HAP-1 (cell line): ENCODE results near the gene CDC5L.

Experiments used
- DNase-seq, 2 experiments: peaks; one replicate each; pipeline ENCODE4 v3.0.0-alpha.2; 2016 to 2020; ENCODE audit warnings: low spot score in 2 of 2
- H3K27me3 ChIP-seq: fragments of 250-450 bp; sonication (Bioruptor Pico); 2 replicates; pipeline ENCODE4 v1.5.1; 2020; ENCODE audit warnings: low read depth, mild to moderate bottlenecking, moderate library complexity
- H3K36me3 ChIP-seq: fragments of 250-450 bp; sonication (Bioruptor Pico); replicated peaks from 2 replicates; pipeline ENCODE4 v1.5.1; 2020; ENCODE audit warnings: mild to moderate bottlenecking
- H3K4me1 ChIP-seq: fragments of 250-450 bp; sonication (Bioruptor Pico); 2 replicates; pipeline ENCODE4 v1.5.1; 2020; ENCODE audit warnings: mild to moderate bottlenecking
- H3K4me3 ChIP-seq: fragments of 250-450 bp; sonication (Bioruptor Pico); 2 replicates; pipeline ENCODE4 v1.5.1; 2020; ENCODE audit warnings: mild to moderate bottlenecking, moderate library complexity
- H3K9me3 ChIP-seq: fragments of 250-450 bp; sonication (Bioruptor Pico); 2 replicates; pipeline ENCODE4 v1.5.1; 2020; ENCODE audit warnings: mild to moderate bottlenecking, moderate library complexity
- in situ Hi-C: fragments of 300-500 bp; cut with MboI; formaldehyde crosslinking; loops from 3 replicates; pipeline ENCODE4 v1.14.3; 2020; ENCODE audit warnings: low sequenced_read_pairs, inconsistent platforms, mixed read lengths

The CDC5L gene

DNA sequence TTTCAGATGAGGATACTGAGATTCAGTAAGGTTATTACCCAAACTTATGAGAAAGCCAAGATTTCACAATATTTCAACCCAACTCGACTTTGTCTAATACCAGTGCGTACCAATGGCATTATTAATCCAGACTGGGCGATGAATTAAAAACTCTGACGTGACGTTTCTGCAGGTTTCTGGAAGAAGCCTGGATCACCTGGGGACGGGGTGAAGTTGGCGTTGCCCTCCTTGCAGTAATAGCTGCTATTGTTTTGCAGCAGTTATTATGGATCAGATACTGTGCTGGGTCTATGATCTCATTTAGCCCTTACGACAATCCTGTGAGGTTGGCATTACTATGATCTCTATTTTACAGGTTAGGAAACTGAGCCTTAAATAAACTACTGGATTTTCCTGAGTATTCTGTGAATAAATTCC lies 569 bp upstream of the CDC5L start:
- no peak for DNase-seq

GRCh38 chr6:44388135-44388487 lies 605 bp downstream of the CDC5L start:
- DNase-seq, result no peak
- H3K4me1 ChIP-seq, result peaks cover 15% of the 10 kb centered on the region
- H3K27me3 ChIP-seq, result no peaks in the 10 kb centered on the region
- H3K9me3 ChIP-seq, result no peaks in the 10 kb centered on the region
- peak overlapping the region; percentile 79 for H3K4me3 ChIP-seq
- peaks cover 20% of the 10 kb centered on the region for H3K36me3 ChIP-seq
- in situ Hi-C loops, result no loop called here

More for the DNA sequence above, 569 bp upstream of the CDC5L start:
- Histone ChIP-seq H3K36me3 (peaks cover 9% of the 10 kb centered on the region), H3K4me1 (peaks cover 15% of the 10 kb centered on the region), H3K9me3 (no peaks in the 10 kb centered on the region), H3K27me3 (no peaks in the 10 kb centered on the region), H3K4me3 (peak overlapping the region; percentile 79)
- in situ Hi-C loops, result no loop called here

DNA sequence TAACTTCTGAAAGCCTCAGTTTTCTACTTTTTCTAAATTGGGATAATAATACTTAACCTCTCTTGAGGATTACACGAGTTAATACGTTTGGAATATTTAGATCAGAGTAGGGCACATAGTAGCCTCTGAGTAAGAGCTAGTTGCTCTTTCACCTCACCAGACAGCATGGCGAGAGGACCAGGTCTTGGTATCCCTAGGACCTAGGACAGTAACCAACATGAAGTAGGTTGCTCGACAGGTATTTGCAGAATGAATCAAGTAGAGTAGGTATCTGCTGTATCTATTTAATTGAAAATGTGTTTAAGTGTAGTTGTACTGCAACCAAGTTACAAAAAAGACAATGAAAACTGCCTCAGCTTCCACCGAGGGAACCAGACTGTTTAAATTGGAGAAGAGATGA lies 1.4 kb downstream of the CDC5L start:
- DNase-seq, result no peak
- Histone ChIP-seq H3K36me3 (peaks cover 28% of the 10 kb centered on the region), H3K27me3 (no peaks in the 10 kb centered on the region), H3K9me3 (no peaks in the 10 kb centered on the region), H3K4me1 (peaks cover 15% of the 10 kb centered on the region), H3K4me3 (peak overlapping the region; percentile 79)
- in situ Hi-C loops, result no loop called here

GRCh38 chr6:44390158-44390683 lies 2.7 kb downstream of the CDC5L start:
- no peak for DNase-seq
- H3K9me3 ChIP-seq, result no peaks in the 10 kb centered on the region
- in situ Hi-C loops, result no loop called here

GRCh38 chr6:44395501-44395900 lies 8.0 kb downstream of the CDC5L start:
- in situ Hi-C loops, result no loop called here
- DNase-seq, result no peak
- peaks cover 79% of the 10 kb centered on the region for H3K36me3 ChIP-seq
- H3K4me1 ChIP-seq, result peaks cover 3% of the 10 kb centered on the region
- H3K27me3 ChIP-seq, result no peaks in the 10 kb centered on the region
- no peak overlapping the region for H3K4me3 ChIP-seq
- no peaks in the 10 kb centered on the region for H3K9me3 ChIP-seq

More at GRCh38 chr6:44390158-44390683, 2.7 kb downstream of the CDC5L start:
- H3K36me3 ChIP-seq, result peaks cover 38% of the 10 kb centered on the region
- no peaks in the 10 kb centered on the region for H3K27me3 ChIP-seq
- peaks cover 15% of the 10 kb centered on the region for H3K4me1 ChIP-seq
- H3K4me3 ChIP-seq, result no peak overlapping the region

GRCh38 chr6:44396968-44397367 lies 9.5 kb downstream of the CDC5L start:
- DNase-seq, result no peak
- Histone ChIP-seq H3K27me3 (no peaks in the 10 kb centered on the region), H3K36me3 (peaks cover 79% of the 10 kb centered on the region), H3K9me3 (no peaks in the 10 kb centered on the region), H3K4me3 (no peak overlapping the region), H3K4me1 (peaks cover 3% of the 10 kb centered on the region)
- in situ Hi-C loops, result no loop called here

GRCh38 chr6:44397424-44398164 lies 10.1 kb downstream of the CDC5L start:
- H3K36me3 ChIP-seq, result peaks cover 78% of the 10 kb centered on the region
- no peak overlapping the region for H3K4me3 ChIP-seq
- no peak for DNase-seq
- no peaks in the 10 kb centered on the region for H3K27me3 ChIP-seq
- H3K4me1 ChIP-seq, result peaks cover 3% of the 10 kb centered on the region
- in situ Hi-C loops, result no loop called here
- no peaks in the 10 kb centered on the region for H3K9me3 ChIP-seq

DNA sequence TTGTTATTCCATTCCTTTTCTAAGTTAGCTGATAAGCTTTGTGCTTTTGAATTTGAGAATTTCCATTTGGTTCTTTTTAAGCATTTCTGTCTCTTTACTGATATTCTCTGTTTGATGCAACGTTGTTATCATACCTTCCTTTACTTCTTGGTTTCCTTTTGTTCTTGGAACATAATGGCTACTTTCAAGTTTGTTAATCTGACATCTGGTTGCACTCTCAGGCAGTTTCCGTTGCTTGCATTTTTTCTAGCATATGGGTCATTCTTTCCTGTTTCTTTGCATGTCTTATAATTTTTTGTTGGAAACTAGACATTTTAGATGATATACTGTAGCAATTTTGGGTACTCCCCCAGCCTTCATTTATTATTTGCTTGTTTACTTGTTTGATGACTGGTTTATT lies 12.5 kb downstream of the CDC5L start:
- no peak overlapping the region for H3K4me3 ChIP-seq
- no peaks in the 10 kb centered on the region for H3K9me3 ChIP-seq
- DNase-seq, result no peak
- H3K27me3 ChIP-seq, result no peaks in the 10 kb centered on the region
- peaks cover 74% of the 10 kb centered on the region for H3K36me3 ChIP-seq
- H3K4me1 ChIP-seq, result peaks cover 3% of the 10 kb centered on the region
- in situ Hi-C loops, result no loop called here

DNA sequence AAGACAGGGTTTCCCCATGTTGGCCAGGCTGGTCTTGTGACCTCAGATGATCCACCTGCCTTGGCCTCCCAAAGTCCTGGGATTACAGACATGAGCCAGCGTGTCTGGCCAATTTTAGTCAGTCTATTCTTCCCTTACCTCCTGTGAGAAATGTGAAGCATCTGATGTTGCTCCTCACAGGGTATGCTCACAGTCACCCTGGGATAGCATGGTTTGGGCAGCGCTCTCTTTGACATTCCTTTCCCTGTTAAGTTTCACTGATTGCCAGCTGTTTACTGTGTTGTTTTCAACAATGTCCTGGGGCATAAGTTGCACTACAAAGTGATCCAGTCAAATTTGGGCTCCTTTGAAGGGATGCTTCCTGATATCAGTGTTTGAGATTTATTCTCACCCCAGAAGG lies 13.1 kb downstream of the CDC5L start:
- Histone ChIP-seq H3K4me3 (no peak overlapping the region), H3K9me3 (no peaks in the 10 kb centered on the region), H3K27me3 (no peaks in the 10 kb centered on the region), H3K36me3 (peaks cover 74% of the 10 kb centered on the region), H3K4me1 (peaks cover 3% of the 10 kb centered on the region; the same call in 1 of the 2 replicates)
- in situ Hi-C loops, result no loop called here
- DNase-seq, result no peak

DNA sequence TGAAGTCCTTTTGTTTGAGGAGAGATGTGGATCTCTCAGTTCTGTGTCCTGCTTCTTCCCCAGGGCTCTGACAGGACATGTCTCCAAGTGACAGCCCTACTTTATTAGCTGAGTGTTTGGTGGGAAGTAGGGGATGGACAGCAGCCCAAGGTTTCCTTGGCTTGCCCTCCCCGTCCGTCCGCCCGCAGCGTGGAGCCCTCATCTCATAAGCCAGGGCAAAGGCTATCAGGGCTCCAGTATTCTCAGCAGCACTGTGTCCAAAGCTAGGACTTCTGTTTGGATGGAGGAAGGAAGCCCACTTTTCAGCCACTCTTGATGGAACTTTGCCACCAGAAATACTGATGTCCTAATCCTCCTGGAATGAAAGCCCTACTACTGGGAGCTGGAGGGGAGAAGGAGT lies 13.6 kb downstream of the CDC5L start:
- peaks cover 71% of the 10 kb centered on the region for H3K36me3 ChIP-seq
- H3K4me3 ChIP-seq, result no peak overlapping the region
- no peaks in the 10 kb centered on the region for H3K9me3 ChIP-seq
- H3K4me1 ChIP-seq, result 0 out of 2 replicates have a peak, but pooled peaks cover under 1% of the 10 kb centered on the region
- in situ Hi-C loops, result no loop called here
- H3K27me3 ChIP-seq, result no peaks in the 10 kb centered on the region
- DNase-seq, result no peak

DNA sequence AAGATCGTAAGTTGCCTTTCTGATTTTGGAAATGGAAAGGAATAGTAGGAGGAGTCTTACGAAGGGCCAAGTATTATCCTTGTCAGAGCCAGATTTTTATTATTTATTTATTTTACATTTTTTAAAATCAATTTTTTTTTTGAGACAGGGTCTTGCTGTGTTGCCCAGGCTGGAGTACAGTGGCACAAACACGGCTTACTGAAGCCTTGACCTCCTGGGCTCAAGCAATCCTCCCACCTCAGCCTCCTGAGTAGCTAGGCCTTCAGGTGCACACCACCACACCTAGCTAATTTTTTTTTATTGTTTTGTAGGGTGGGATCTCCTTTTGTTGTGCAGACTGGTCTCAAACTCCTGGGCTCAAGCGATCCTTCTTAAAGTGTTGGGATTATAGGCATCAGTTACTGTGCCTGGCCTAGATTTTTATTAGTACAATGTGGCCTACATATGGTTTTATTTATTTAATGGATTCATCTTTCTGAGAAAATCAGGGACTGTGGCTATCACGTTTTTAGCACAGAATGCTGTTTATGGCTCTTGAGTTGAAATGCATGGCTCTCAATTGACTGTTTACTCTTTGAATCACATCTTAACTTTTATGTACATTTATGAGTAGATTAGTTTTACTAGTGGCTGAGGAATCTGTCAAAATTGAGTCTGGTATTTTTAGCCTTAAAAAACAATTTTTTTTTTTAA lies 16.7 kb downstream of the CDC5L start:
- in situ Hi-C loops, result no loop called here
- Histone ChIP-seq H3K4me1 (no peaks in the 10 kb centered on the region), H3K4me3 (no peak overlapping the region), H3K36me3 (peaks cover 73% of the 10 kb centered on the region), H3K27me3 (no peaks in the 10 kb centered on the region), H3K9me3 (no peaks in the 10 kb centered on the region)
- no peak for DNase-seq

- in situ Hi-C loops, result no loop called here
- Histone ChIP-seq H3K36me3 (peaks cover 78% of the 10 kb centered on the region), H3K27me3 (no peaks in the 10 kb centered on the region), H3K9me3 (no peaks in the 10 kb centered on the region), H3K4me3 (no peak overlapping the region), H3K4me1 (no peaks in the 10 kb centered on the region)
- no peak for DNase-seq
Measured at GRCh38 chr6:44404715-44405099, 17.2 kb downstream of the CDC5L start.

- in situ Hi-C loops, result no loop called here
- H3K9me3 ChIP-seq, result no peaks in the 10 kb centered on the region
- no peak for DNase-seq
- H3K4me3 ChIP-seq, result no peak overlapping the region
- H3K4me1 ChIP-seq, result no peaks in the 10 kb centered on the region
- peaks cover 67% of the 10 kb centered on the region for H3K36me3 ChIP-seq
- no peaks in the 10 kb centered on the region for H3K27me3 ChIP-seq
Measured at GRCh38 chr6:44407951-44408670, 20.6 kb downstream of the CDC5L start.
